Sciatic nerve (tissue), 2 donors: Measurements from ENCODE around the gene RCC2. TPM values are rescaled to one million over a fixed set of nuclear protein-coding genes. Genes with fewer than 3 reads are reported as not detected.
A peak's percentile ranks its signal among the peaks of the same experiment; 100 is the strongest.
"Not testable (repeated sequence)": the region's sequence is repeated elsewhere in the genome, so short reads cannot be mapped to it uniquely, and the experiment has no call there.

Source experiments
- ATAC-seq: fragments of 200-7000 bp; cut with Tn5 transposase; one replicate; pipeline ENCODE4 v1.9.1; 2020; ENCODE audit warnings: mild to moderate bottlenecking, moderate library complexity
- DNase-seq: peaks from one replicate; pipeline ENCODE4 v3.0.0-alpha.2; 2020; ENCODE audit warnings: low spot score
- intact Hi-C: fragments of 100-400 bp; cut with DNase I; formaldehyde crosslinking; loops from one replicate; pipeline ENCODE4 v1.14.2; 2022
- total RNA-seq: library from RNA; stranded (reverse); fragmentation: NEBNext Ultra II Directional; extraction: Animal tissue kit (Norgen Biotek cat#: 25700); gene quantifications from one replicate; pipeline ENCODE4 v1.2.1, GENCODE V29; 2021
- donor health status: DM: no; HTN: no; CAD: no.
- donor health status: DM: no; HTN: no; CAD: no.

The RCC2 gene
- 29.6 TPM for total RNA-seq

- peak; percentile 78 for DNase-seq
- intact Hi-C loops: no loop called here
- peak; percentile 65 for ATAC-seq
Measured at GRCh38 chr1:17439250-17440073, at the start of gene RCC2. TSS of gene RCC2 (minus strand) at chr1:17439677. CDS start at chr1:17438514, 1,163 bp downstream.

- ATAC-seq (no peak), DNase-seq (no peak)
- intact Hi-C loops: no loop called here
Measured at GRCh38 chr1:17486242-17486641, 46.8 kb upstream of the RCC2 start.

- intact Hi-C loops: no loop called here
- DNase-seq: no peak
- no peak for ATAC-seq
Measured at GRCh38 chr1:17485281-17485680, 45.8 kb upstream of the RCC2 start.

GRCh38 chr1:17481981-17482380, 42.5 kb upstream of the RCC2 start:
- ATAC-seq, DNase-seq, intact Hi-C loops: not testable (repeated sequence)

GRCh38 chr1:17480846-17481245, 41.4 kb upstream of the RCC2 start:
- no peak for DNase-seq
- intact Hi-C loops: no loop called here
- ATAC-seq: no peak

GRCh38 chr1:17475752-17476151, 36.3 kb upstream of the RCC2 start:
- ATAC-seq: no peak
- intact Hi-C loops: no loop called here
- DNase-seq: no peak

GRCh38 chr1:17474836-17475555, 35.5 kb upstream of the RCC2 start:
- ATAC-seq, intact Hi-C loops: not testable (repeated sequence)

GRCh38 chr1:17472814-17473213, 33.3 kb upstream of the RCC2 start:
- intact Hi-C loops: no loop called here
- no peak for DNase-seq
- ATAC-seq: no peak

More at GRCh38 chr1:17474836-17475555, 35.5 kb upstream of the RCC2 start:
- not testable (repeated sequence) for DNase-seq

GRCh38 chr1:17471393-17471792, 31.9 kb upstream of the RCC2 start:
- no peak for ATAC-seq
- intact Hi-C loops: no loop called here

GRCh38 chr1:17470021-17470799, 30.7 kb upstream of the RCC2 start:
- DNase-seq (no peak), ATAC-seq (no peak)
- intact Hi-C loops: no loop called here

More at GRCh38 chr1:17471393-17471792, 31.9 kb upstream of the RCC2 start:
- DNase-seq: no peak

GRCh38 chr1:17468357-17469265, 29.1 kb upstream of the RCC2 start:
- not testable (repeated sequence) for DNase-seq, ATAC-seq

GRCh38 chr1:17466359-17466758, 26.9 kb upstream of the RCC2 start:
- ATAC-seq: no peak
- intact Hi-C loops: no loop called here
- no peak for DNase-seq

More at GRCh38 chr1:17468357-17469265, 29.1 kb upstream of the RCC2 start:
- intact Hi-C loops: not testable (repeated sequence)

GRCh38 chr1:17465228-17465627, 25.8 kb upstream of the RCC2 start:
- intact Hi-C loops: no loop called here
- DNase-seq: no peak
- no peak for ATAC-seq

- no peak for DNase-seq
- intact Hi-C loops: no loop called here
- no peak for ATAC-seq
Measured at GRCh38 chr1:17463991-17464390, 24.5 kb upstream of the RCC2 start.

GRCh38 chr1:17462669-17463068, 23.2 kb upstream of the RCC2 start:
- intact Hi-C loops: no loop called here

GRCh38 chr1:17460219-17460618, 20.7 kb upstream of the RCC2 start:
- intact Hi-C loops: no loop called here
- ATAC-seq (no peak), DNase-seq (no peak)

More at GRCh38 chr1:17462669-17463068, 23.2 kb upstream of the RCC2 start:
- DNase-seq: no peak
- no peak for ATAC-seq

- intact Hi-C loops: no loop called here
- DNase-seq (no peak), ATAC-seq (no peak)
Measured at GRCh38 chr1:17458794-17459193, 19.3 kb upstream of the RCC2 start.

GRCh38 chr1:17452686-17453085, 13.2 kb upstream of the RCC2 start:
- DNase-seq (no peak), ATAC-seq (no peak)
- intact Hi-C loops: no loop called here
